ENCODE measurements around the gene PSME1.
A peak's percentile ranks its signal among the peaks of the same experiment; 100 is the strongest.

The PSME1 gene

GRCh38 chr14:24141097-24141880 is 5.3 kb downstream of the PSME1 start, which contains the start of gene EMC9:
EMC9 (minus strand) TSS chr14:24141591; CDS start chr14:24141304, 287 bp downstream.
- H3K4me3 ChIP-seq (ENCODE audit: low read depth in 1 of 2, low read length in 1 of 2), result peak within 1 kb of the TSS; percentile 66 to 83
- peaks cover 50 to 55% of the 10 kb centered on the region in 2 experiments for H3K4me1 ChIP-seq (ENCODE audit: control insufficient read depth in 1 of 2, insufficient read depth in 1 of 2, low read depth in 1 of 2, low read length in 1 of 2)
- H3K27ac ChIP-seq, result peak within 1 kb of the TSS; percentile 86
- H3K9me3 ChIP-seq, result no peaks in the 10 kb centered on the region
- no peaks in the 10 kb centered on the region for H3K27me3 ChIP-seq
- peaks cover 27% of the 10 kb centered on the region for H3K36me3 ChIP-seq
- TF ChIP-seq CTCF (IDR thresholded peaks at IDR 0.05), result peak; percentile 93

- Histone ChIP-seq H3K4me3 (ENCODE audit: low read depth in 1 of 2, low read length in 1 of 2) (no peak overlapping the region), H3K9me3 (no peaks in the 10 kb centered on the region), H3K4me1 (ENCODE audit: control insufficient read depth in 1 of 2, insufficient read depth in 1 of 2, low read depth in 1 of 2, low read length in 1 of 2) (peaks cover 47 to 49% of the 10 kb centered on the region in 2 experiments), H3K36me3 (peaks cover 13% of the 10 kb centered on the region), H3K27me3 (no peaks in the 10 kb centered on the region), H3K27ac (no peak overlapping the region)
- TF ChIP-seq CTCF (IDR thresholded peaks at IDR 0.05), result no peak
Observed at GRCh38 chr14:24143511-24143910, 7.5 kb downstream of the PSME1 start.

- H3K9me3 ChIP-seq, result no peaks in the 10 kb centered on the region
- TF ChIP-seq CTCF (IDR thresholded peaks at IDR 0.05), result no peak
- H3K27me3 ChIP-seq, result no peaks in the 10 kb centered on the region
- peaks cover 54 to 55% of the 10 kb centered on the region in 2 experiments for H3K4me1 ChIP-seq (ENCODE audit: control insufficient read depth in 1 of 2, insufficient read depth in 1 of 2, low read depth in 1 of 2, low read length in 1 of 2)
- H3K27ac ChIP-seq, result no peak overlapping the region
- H3K36me3 ChIP-seq, result peaks cover 13% of the 10 kb centered on the region
- H3K4me3 ChIP-seq (ENCODE audit: low read depth in 1 of 2, low read length in 1 of 2), result no peak overlapping the region
Observed at GRCh38 chr14:24144451-24144850, 8.5 kb downstream of the PSME1 start.

GRCh38 chr14:24145219-24145618 is 9.2 kb downstream of the PSME1 start:
- Histone ChIP-seq H3K27me3 (no peaks in the 10 kb centered on the region), H3K36me3 (peaks cover 18% of the 10 kb centered on the region), H3K4me3 (ENCODE audit: low read depth in 1 of 2, low read length in 1 of 2) (peak overlapping the region in 1 of 2 experiments; percentile 99), H3K9me3 (no peaks in the 10 kb centered on the region), H3K27ac (peak overlapping the region; percentile 97), H3K4me1 (ENCODE audit: control insufficient read depth in 1 of 2, insufficient read depth in 1 of 2, low read depth in 1 of 2, low read length in 1 of 2) (peaks cover 52 to 53% of the 10 kb centered on the region in 2 experiments)
- no peak for TF ChIP-seq CTCF (IDR thresholded peaks at IDR 0.05)

- peak overlapping the region; percentile 97 for H3K27ac ChIP-seq
- H3K4me1 ChIP-seq (ENCODE audit: control insufficient read depth in 1 of 2, insufficient read depth in 1 of 2, low read depth in 1 of 2, low read length in 1 of 2), result peaks cover 46% of the 10 kb centered on the region in 2 experiments
- peak overlapping the region; percentile 90 to 99 for H3K4me3 ChIP-seq (ENCODE audit: low read depth in 1 of 2, low read length in 1 of 2)
- peaks cover 24% of the 10 kb centered on the region for H3K36me3 ChIP-seq
- no peaks in the 10 kb centered on the region for H3K27me3 ChIP-seq
- H3K9me3 ChIP-seq, result no peaks in the 10 kb centered on the region
- no peak for TF ChIP-seq CTCF (IDR thresholded peaks at IDR 0.05)
Observed at GRCh38 chr14:24145690-24146452, 9.9 kb downstream of the PSME1 start.

Data from neutrophil (primary cell).